Esophagus squamous epithelium (tissue), 5 donors: ENCODE data around the gene RBM47. TPM values are rescaled to one million over a fixed set of nuclear protein-coding genes. Genes with fewer than 3 reads are reported as not detected.
A peak's percentile ranks its signal among the peaks of the same experiment; 100 is the strongest.
"Not testable (repeated sequence)": the region's sequence is repeated elsewhere in the genome, so short reads cannot be mapped to it uniquely, and the experiment has no call there.

Experiments
- DNase-seq: peaks from one replicate; lab custom pipeline; 2025; lab: John Stamatoyannopoulos, UW
- H3K27ac ChIP-seq, 4 donors: fragments of 200-600 bp; sonication (generic); one replicate each; pipeline ENCODE4 v1.5.1; 2016 to 2019; ENCODE audit warnings: mild to moderate bottlenecking in 1 of 4
- H3K27me3 ChIP-seq, 4 donors: fragments of 200-600 bp; sonication (generic); 1 replicate in 3 of 4; 2 replicates in 1 of 4; pipeline versions ENCODE4 v1.5.1 to v1.6.0; 2017 to 2021; ENCODE audit warnings: antibody characterized with exemption in 1 of 4
- H3K36me3 ChIP-seq, 3 donors: fragments of 200-600 bp; sonication (generic); one replicate each; pipeline ENCODE4 v1.5.1; 2016 to 2019
- H3K4me1 ChIP-seq, 3 donors: fragments of 200-600 bp; sonication (generic); one replicate each; pipeline ENCODE4 v1.5.1; 2017 to 2019
- H3K4me3 ChIP-seq, 4 donors: fragments of 200-600 bp; sonication (generic); 1 replicate in 3 of 4; 2 replicates in 1 of 4; pipeline ENCODE4 v1.5.1; 2016 to 2019; ENCODE audit warnings: mild to moderate bottlenecking in 2 of 4, moderate library complexity in 1 of 4
- H3K9me3 ChIP-seq, 3 donors: fragments of 200-600 bp; sonication (generic); one replicate each; pipeline ENCODE4 v1.5.1; 2016 to 2019
- POLR2A ChIP-seq, 4 donors: fragments of 450-650 bp; IDR thresholded peaks; one replicate each; pipeline ENCODE4 v1.6.1; 2017; ENCODE audit warnings: antibody characterized with exemption in 4 of 4, mild to moderate bottlenecking in 4 of 4, moderate library complexity in 3 of 4
- WGBS, 2 donors: methylation state at CpG; one replicate each; pipeline ENCODE4 v1.1.5; 2018; 5-methylcytosine and 5-hydroxymethylcytosine counted together
- intact Hi-C: fragments of 100-400 bp; cut with DNase I; formaldehyde crosslinking; loops from one replicate; pipeline ENCODE4 v1.15.0; 2022
- total RNA-seq, 4 donors: library from RNA; depleted of rRNA; stranded (reverse); fragments of >200 nt; gene quantifications; one replicate each; pipeline ENCODE4 v1.1.0, GENCODE V29; 2016
- TF ChIP-seq, protein P1 (sequence below), 6 experiments: fragments of 450-650 bp in 4 of 6; fragments of 200-600 bp in 2 of 6; sonication (generic) in 2 of 6; IDR thresholded peaks; one replicate each; pipeline ENCODE4 v1.5.1; 2016 to 2019; ENCODE audit warnings: antibody characterized with exemption in 6 of 6, mild to moderate bottlenecking in 4 of 6, moderate library complexity in 4 of 6
- donor health status: DM: yes; HTN: yes; CAD: no.

RBM47 gene
- total RNA-seq, 4 donors from 2014 or later: 94.6 to 197 (median 125) TPM

DNA sequence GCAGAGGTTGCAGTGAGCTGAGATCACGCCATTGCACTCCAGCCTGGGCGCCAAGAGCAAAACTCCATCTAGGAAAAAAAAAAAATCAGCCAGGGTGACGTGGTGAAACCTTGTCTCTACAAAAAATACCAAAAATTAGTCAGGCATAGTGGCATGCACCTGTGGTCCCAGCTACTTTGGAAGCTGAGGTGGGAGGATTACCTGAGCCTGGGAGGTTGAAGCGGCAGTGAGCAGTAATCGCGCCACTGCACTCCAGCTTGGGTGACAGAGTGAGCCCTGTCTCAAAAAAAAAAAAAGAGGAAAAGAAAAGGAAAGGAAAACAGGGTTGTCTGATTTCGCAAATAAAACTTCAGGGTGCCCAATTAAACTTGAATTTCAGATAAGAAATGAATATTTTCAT, 106.1 kb downstream of the RBM47 start:
- intact Hi-C loops: no loop called here
- no peaks in the 10 kb centered on the region for H3K9me3 ChIP-seq
- no peak for TF ChIP-seq POLR2A (IDR thresholded peaks at IDR 0.05)
- TF ChIP-seq, protein P1, sequence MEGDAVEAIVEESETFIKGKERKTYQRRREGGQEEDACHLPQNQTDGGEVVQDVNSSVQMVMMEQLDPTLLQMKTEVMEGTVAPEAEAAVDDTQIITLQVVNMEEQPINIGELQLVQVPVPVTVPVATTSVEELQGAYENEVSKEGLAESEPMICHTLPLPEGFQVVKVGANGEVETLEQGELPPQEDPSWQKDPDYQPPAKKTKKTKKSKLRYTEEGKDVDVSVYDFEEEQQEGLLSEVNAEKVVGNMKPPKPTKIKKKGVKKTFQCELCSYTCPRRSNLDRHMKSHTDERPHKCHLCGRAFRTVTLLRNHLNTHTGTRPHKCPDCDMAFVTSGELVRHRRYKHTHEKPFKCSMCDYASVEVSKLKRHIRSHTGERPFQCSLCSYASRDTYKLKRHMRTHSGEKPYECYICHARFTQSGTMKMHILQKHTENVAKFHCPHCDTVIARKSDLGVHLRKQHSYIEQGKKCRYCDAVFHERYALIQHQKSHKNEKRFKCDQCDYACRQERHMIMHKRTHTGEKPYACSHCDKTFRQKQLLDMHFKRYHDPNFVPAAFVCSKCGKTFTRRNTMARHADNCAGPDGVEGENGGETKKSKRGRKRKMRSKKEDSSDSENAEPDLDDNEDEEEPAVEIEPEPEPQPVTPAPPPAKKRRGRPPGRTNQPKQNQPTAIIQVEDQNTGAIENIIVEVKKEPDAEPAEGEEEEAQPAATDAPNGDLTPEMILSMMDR (IDR thresholded peaks at IDR 0.05): no peak
- WGBS, 2 donors: 88 to 89% methylated on average over 6 to 7 of the region's 7 CpGs
- no peak overlapping the region for H3K27ac ChIP-seq
- H3K36me3 ChIP-seq: peaks cover 0 to 11% (median 0%) of the 10 kb centered on the region in 3 donors
- H3K4me3 ChIP-seq: no peak overlapping the region
- H3K27me3 ChIP-seq: no peaks in the 10 kb centered on the region
- peaks cover 0 to 27% (median 15%) of the 10 kb centered on the region in 3 donors for H3K4me1 ChIP-seq
- no peak for DNase-seq

DNA sequence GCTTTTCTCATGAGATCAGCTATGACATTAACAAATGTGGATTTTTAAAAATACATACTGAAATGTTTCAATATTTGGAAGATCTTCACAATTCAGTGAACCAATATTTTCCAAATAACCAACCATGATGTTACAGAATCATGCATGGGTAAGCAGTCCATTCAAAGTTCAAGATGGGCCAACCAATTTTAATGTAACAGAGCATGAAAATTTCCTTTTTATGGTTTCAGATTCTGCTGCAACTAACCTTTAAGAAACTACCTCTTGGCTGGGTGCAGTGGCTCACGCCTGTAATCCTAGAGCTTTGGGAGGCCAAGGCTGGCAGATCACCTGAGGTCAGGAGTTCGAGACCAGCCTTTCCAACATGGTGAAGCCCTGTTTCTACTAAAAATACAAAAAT, 107.7 kb downstream of the RBM47 start:
- intact Hi-C loops: no loop called here
- Histone ChIP-seq H3K36me3 (peaks cover 0 to 5% (median 0%) of the 10 kb centered on the region in 3 donors), H3K27ac (no peak overlapping the region), H3K27me3 (no peaks in the 10 kb centered on the region), H3K4me1 (peaks cover 0 to 33% (median 15%) of the 10 kb centered on the region in 3 donors), H3K9me3 (no peaks in the 10 kb centered on the region), H3K4me3 (no peak overlapping the region)
- 80 to 100% methylated on average over 1 of the region's 2 CpGs for WGBS, 2 donors
- DNase-seq: no peak
- TF ChIP-seq, protein P1 (IDR thresholded peaks at IDR 0.05): no peak
- TF ChIP-seq POLR2A (IDR thresholded peaks at IDR 0.05): no peak

DNA sequence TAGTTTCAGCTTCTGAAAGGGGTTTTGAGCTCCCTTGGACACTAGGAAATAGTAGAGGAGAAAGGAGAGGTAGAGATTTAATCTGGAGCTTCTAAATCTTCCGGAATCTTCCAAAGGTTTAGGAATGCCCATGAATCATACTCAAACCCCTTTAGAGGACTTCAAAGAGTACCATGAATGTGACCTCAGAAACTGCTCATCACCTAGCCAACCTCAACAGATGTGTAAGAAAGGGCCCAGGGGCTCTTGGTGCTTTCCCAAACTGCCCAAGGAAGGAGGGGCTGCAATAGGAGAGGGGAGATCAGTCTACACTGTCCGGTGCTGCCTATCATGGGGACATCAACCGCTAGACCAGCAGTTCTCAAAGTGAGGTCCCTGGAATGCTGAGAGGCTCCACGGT, 109.1 kb downstream of the RBM47 start:
- Histone ChIP-seq H3K36me3 (peaks cover 0 to 5% (median 0%) of the 10 kb centered on the region in 3 donors), H3K4me3 (no peak overlapping the region), H3K27me3 (no peaks in the 10 kb centered on the region), H3K9me3 (no peaks in the 10 kb centered on the region), H3K27ac (no peak overlapping the region), H3K4me1 (peaks cover 0 to 33% (median 15%) of the 10 kb centered on the region in 3 donors)
- intact Hi-C loops: no loop called here
- DNase-seq: no peak
- TF ChIP-seq POLR2A (IDR thresholded peaks at IDR 0.05): no peak
- TF ChIP-seq, protein P1 (IDR thresholded peaks at IDR 0.05): no peak
- WGBS, 2 donors: 89 to 93% methylated on average over 3 to 4 of the region's 4 CpGs

DNA sequence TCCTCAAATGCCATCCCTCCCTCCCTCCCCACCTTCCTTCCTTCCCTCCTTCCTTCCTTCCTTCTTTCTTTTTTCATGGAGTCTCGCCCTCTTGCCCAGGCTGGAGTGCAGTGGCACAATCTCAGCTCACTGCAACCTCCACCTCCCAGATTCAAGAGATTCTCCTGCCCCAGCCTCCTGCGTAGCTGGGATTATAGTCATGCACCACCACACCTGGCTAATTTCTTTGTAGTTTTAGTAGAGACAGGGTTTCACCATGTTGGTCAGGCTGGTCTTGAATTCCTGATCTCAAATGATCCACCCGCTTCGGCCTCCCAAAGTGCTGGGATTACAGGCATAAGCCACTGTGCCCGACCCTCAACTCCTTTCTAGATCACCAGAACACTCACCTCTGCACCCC, 112.6 kb downstream of the RBM47 start:
- H3K27ac ChIP-seq: peak overlapping the region in 3 of 4 donors; percentile 36 to 81 (median 75)

DNA sequence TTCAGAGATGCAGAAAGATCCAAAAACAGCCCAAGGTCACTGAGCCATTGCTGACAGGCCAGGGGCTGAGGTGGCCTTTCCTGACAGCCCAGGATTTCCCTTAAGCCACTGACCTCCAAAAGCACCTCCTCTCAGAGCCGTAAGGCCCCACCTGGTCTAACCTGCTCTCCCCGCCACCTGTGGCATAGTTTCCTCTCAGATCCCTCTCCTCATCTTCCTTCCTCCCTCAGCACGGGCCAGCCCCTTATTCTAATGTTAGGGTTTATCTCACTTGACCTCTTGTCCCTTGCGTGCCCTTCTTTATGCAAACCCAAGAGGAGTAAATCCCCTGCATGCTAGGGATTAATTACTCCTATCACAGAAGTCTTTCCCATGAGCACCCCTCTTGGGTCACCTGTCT, 113.0 kb downstream of the RBM47 start:
- Histone ChIP-seq H3K4me1 (peaks cover 0 to 52% (median 11%) of the 10 kb centered on the region in 3 donors), H3K36me3 (no peaks in the 10 kb centered on the region), H3K9me3 (no peaks in the 10 kb centered on the region), H3K4me3 (no peak overlapping the region), H3K27ac (peak overlapping the region in 3 of 4 donors; percentile 36 to 81 (median 75)), H3K27me3 (no peaks in the 10 kb centered on the region)
- intact Hi-C loops: no loop called here
- TF ChIP-seq, protein P1 (IDR thresholded peaks at IDR 0.05): no peak
- no peak for TF ChIP-seq POLR2A (IDR thresholded peaks at IDR 0.05)
- WGBS, 2 donors: 66 to 80% methylated on average over 4 of the region's 4 CpGs
- no peak for DNase-seq

More for the DNA sequence above, 112.6 kb downstream of the RBM47 start:
- H3K4me1 ChIP-seq: peaks cover 0 to 51% (median 11%) of the 10 kb centered on the region in 3 donors
- 80 to 97% methylated on average over 5 of the region's 5 CpGs for WGBS, 2 donors
- DNase-seq, H3K4me3 ChIP-seq, H3K9me3 ChIP-seq, intact Hi-C loops, H3K27me3 ChIP-seq, H3K36me3 ChIP-seq: not testable (repeated sequence)
